ENCODE data around the gene CNTN4.

Gene CNTN4

GRCh38 chr3:2765002-2765579 is 666.4 kb downstream of the CNTN4 start:
- TF ChIP-seq CTCF (IDR thresholded peaks at IDR 0.05; ENCODE audit: insufficient read depth, low read depth, low read length, missing control alignments) = no peak
- H3K4me3 ChIP-seq (ENCODE audit: low read length) = no peak overlapping the region
- no peak for DNase-seq (ENCODE audit: low read depth)

- DNase-seq (ENCODE audit: low read depth) = no peak
- no peak overlapping the region for H3K4me3 ChIP-seq (ENCODE audit: low read length)
- TF ChIP-seq CTCF (IDR thresholded peaks at IDR 0.05; ENCODE audit: insufficient read depth, low read depth, low read length, missing control alignments) = no peak
Measured at GRCh38 chr3:2770451-2770850, 671.8 kb downstream of the CNTN4 start.

- DNase-seq (ENCODE audit: low read depth) = no peak
- no peak overlapping the region for H3K4me3 ChIP-seq (ENCODE audit: low read length)
- no peak for TF ChIP-seq CTCF (IDR thresholded peaks at IDR 0.05; ENCODE audit: insufficient read depth, low read depth, low read length, missing control alignments)
Measured at GRCh38 chr3:2771193-2771592, 672.5 kb downstream of the CNTN4 start.

GRCh38 chr3:2771741-2772140 is 673.1 kb downstream of the CNTN4 start:
- no peak for DNase-seq (ENCODE audit: low read depth)
- TF ChIP-seq CTCF (IDR thresholded peaks at IDR 0.05; ENCODE audit: insufficient read depth, low read depth, low read length, missing control alignments) = no peak
- H3K4me3 ChIP-seq (ENCODE audit: low read length) = no peak overlapping the region

GRCh38 chr3:2772803-2773202 is 674.1 kb downstream of the CNTN4 start:
- H3K4me3 ChIP-seq (ENCODE audit: low read length) = no peak overlapping the region
- no peak for DNase-seq (ENCODE audit: low read depth)
- no peak for TF ChIP-seq CTCF (IDR thresholded peaks at IDR 0.05; ENCODE audit: insufficient read depth, low read depth, low read length, missing control alignments)

GRCh38 chr3:2774481-2775249 is 676.0 kb downstream of the CNTN4 start:
- no peak for TF ChIP-seq CTCF (IDR thresholded peaks at IDR 0.05; ENCODE audit: insufficient read depth, low read depth, low read length, missing control alignments)
- H3K4me3 ChIP-seq (ENCODE audit: low read length) = no peak overlapping the region

GRCh38 chr3:2783261-2783660 is 684.6 kb downstream of the CNTN4 start:
- TF ChIP-seq CTCF (IDR thresholded peaks at IDR 0.05; ENCODE audit: insufficient read depth, low read depth, low read length, missing control alignments) = no peak
- no peak overlapping the region for H3K4me3 ChIP-seq (ENCODE audit: low read length)
- no peak for DNase-seq (ENCODE audit: low read depth)

More at GRCh38 chr3:2774481-2775249, 676.0 kb downstream of the CNTN4 start:
- DNase-seq (ENCODE audit: low read depth) = no peak

Measured in epithelial cell of esophagus (primary cell).